ENCODE measurements around the gene ZNF750. TPM values are rescaled to one million over a fixed set of nuclear protein-coding genes. Genes with fewer than 3 reads are reported as not detected.

ZNF750 gene
- total RNA-seq, 1 experiment from 2014 or later: not detected

DNA sequence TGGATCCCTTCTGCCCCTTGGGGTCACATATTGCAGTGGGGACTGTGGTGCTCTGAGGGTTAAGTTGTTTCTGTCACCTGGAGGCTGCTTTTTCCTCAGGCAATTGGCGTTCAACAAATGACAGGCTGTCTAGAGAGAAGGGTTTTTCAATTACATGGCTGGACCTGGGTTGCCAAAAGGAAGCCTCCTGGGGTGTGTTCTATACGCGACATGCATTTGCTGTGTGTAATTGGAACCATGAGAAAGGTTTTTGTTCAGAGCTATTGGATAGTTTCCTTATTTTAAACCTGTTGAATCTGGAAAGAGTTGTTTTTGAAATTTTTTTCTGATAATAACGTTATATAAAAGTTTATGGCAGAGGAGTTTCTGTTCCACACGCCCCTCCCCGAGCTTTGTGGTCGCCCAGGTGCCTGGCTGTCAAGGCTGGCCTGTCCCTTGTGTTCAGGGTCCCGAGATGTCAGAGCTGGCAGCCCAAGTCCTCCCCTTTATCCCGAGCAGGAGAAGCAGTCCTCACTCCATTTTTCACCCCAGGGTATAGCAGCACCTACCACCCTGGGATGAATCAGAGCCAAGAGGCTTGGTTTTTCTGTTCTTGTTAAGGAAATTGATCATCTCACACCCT, 26.1 kb upstream of the ZNF750 start:
- no TSS peak for BruUV-seq (replicated peaks)
- H3K36me3 ChIP-seq (ENCODE audit: control insufficient read depth, insufficient read depth, low read length): no peaks in the 10 kb centered on the region; the same call in 1 of the 2 replicates
- intact Hi-C loops (cut with micrococcal nuclease; ENCODE audit: unreplicated experiment) (no loop called here), in situ Hi-C loops (cut with HindIII; ENCODE audit: low pct_unique_long_range_greater_than_20kb, low sequenced_read_pairs) (no loop called here)
- DNase-seq (ENCODE audit: low read depth, low spot score) (no peak), ATAC-seq (no peak)
- peaks cover 10% of the 10 kb centered on the region for H3K4me1 ChIP-seq (ENCODE audit: control insufficient read depth, insufficient read depth, low read length)
- no peaks in the 10 kb centered on the region for H3K9me3 ChIP-seq (ENCODE audit: control insufficient read depth, insufficient read depth, low read depth, low read length)
- H3K4me3 ChIP-seq (ENCODE audit: low read depth in 2 of 2, low read length in 2 of 2): no peak overlapping the region
- TF ChIP-seq TCF7L2 (IDR thresholded peaks at IDR 0.05; ENCODE audit: low read depth, low read length) (no peak), CTCF (IDR thresholded peaks at IDR 0.05) (no peak), POLR2AphosphoS5 (IDR thresholded peaks at IDR 0.05; ENCODE audit: low read depth, low read length) (no peak), SIN3A (IDR thresholded peaks at IDR 0.05; ENCODE audit: borderline replicate concordance, insufficient read depth, low read depth, low read length) (no peak), REST (IDR thresholded peaks at IDR 0.05; ENCODE audit: insufficient read depth in 1 of 2, low read depth in 2 of 2, low read length in 1 of 2) (no peak)
- ChIA-PET CTCF (no interaction called here), POLR2A (no interaction called here)
- no peak overlapping the region for H3K27ac ChIP-seq (ENCODE audit: low read length)
- no peaks in the 10 kb centered on the region for H3K27me3 ChIP-seq (ENCODE audit: control insufficient read depth, insufficient read depth, low read length)

GRCh38 chr17:82865274-82865673, 25.5 kb upstream of the ZNF750 start:
- CTCF ChIA-PET: interaction anchor here (0.6 kb wide), 1 partner anchor 55 kb away, joined by 7 read pairs; no protein-coding TSS in a partner anchor
- no peaks in the 10 kb centered on the region for H3K27me3 ChIP-seq (ENCODE audit: control insufficient read depth, insufficient read depth, low read length)
- peaks cover 10% of the 10 kb centered on the region for H3K4me1 ChIP-seq (ENCODE audit: control insufficient read depth, insufficient read depth, low read length)
- intact Hi-C loops (cut with micrococcal nuclease; ENCODE audit: unreplicated experiment) (no loop called here), in situ Hi-C loops (cut with HindIII; ENCODE audit: low pct_unique_long_range_greater_than_20kb, low sequenced_read_pairs) (no loop called here)
- no peak for DNase-seq (ENCODE audit: low read depth, low spot score)
- no peak for TF ChIP-seq SIN3A (IDR thresholded peaks at IDR 0.05; ENCODE audit: borderline replicate concordance, insufficient read depth, low read depth, low read length)
- no peak for TF ChIP-seq CTCF (IDR thresholded peaks at IDR 0.05)
- no peak for TF ChIP-seq REST (IDR thresholded peaks at IDR 0.05; ENCODE audit: insufficient read depth in 1 of 2, low read depth in 2 of 2, low read length in 1 of 2)
- no peak for TF ChIP-seq TCF7L2 (IDR thresholded peaks at IDR 0.05; ENCODE audit: low read depth, low read length)
- no peak for TF ChIP-seq POLR2AphosphoS5 (IDR thresholded peaks at IDR 0.05; ENCODE audit: low read depth, low read length)
- ATAC-seq: no peak
- no peak overlapping the region for H3K4me3 ChIP-seq (ENCODE audit: low read depth in 2 of 2, low read length in 2 of 2)
- H3K36me3 ChIP-seq (ENCODE audit: control insufficient read depth, insufficient read depth, low read length): no peaks in the 10 kb centered on the region; the same call in 1 of the 2 replicates
- no TSS peak for BruUV-seq (replicated peaks)
- no peak overlapping the region for H3K27ac ChIP-seq (ENCODE audit: low read length)
- POLR2A ChIA-PET: no interaction called here
- no peaks in the 10 kb centered on the region for H3K9me3 ChIP-seq (ENCODE audit: control insufficient read depth, insufficient read depth, low read depth, low read length)

All from Panc1 (cell line).